Activated naive CD8-positive, alpha-beta T cell treated with anti-CD3 and anti-CD28 coated beads, Interleukin-2, amount 10 ng/mL, durations not matched to agents 7 days and 5 days (primary cell): Measurements from ENCODE around the gene CBLN1. TPM values are rescaled to one million over a fixed set of nuclear protein-coding genes. Genes with fewer than 3 reads are reported as not detected.
"Not testable (repeated sequence)": the region's sequence is repeated elsewhere in the genome, so short reads cannot be mapped to it uniquely, and the experiment has no call there.

Experiments
- ATAC-seq: fragments of 150-1000 bp; cut with Tn5 transposase; one replicate; pipeline ENCODE4 v1.10.0; 2021; ENCODE audit warnings: low read depth, moderate library complexity
- POLR2A ChIA-PET: fragments of 350-600 bp; sonication (Branson Sonifier 250); formaldehyde crosslinking; loops from one replicate; lab custom pipeline; 2021; ENCODE audit warnings: antibody characterized with exemption; lab: Charles Lee
- DNase-seq: peaks from one replicate; pipeline ENCODE4 v3.0.0; 2021
- H3K27ac Mint-ChIP-seq: one replicate; pipeline ENCODE4 v1.8.0; 2022; ENCODE audit warnings: mild to moderate bottlenecking, mixed read lengths
- H3K27me3 Mint-ChIP-seq: one replicate; pipeline ENCODE4 v1.8.0; 2022; ENCODE audit warnings: mild to moderate bottlenecking, moderate library complexity, mixed read lengths
- H3K36me3 Mint-ChIP-seq: one replicate; pipeline ENCODE4 v1.8.0; 2021; ENCODE audit warnings: mild to moderate bottlenecking, mixed read lengths
- H3K4me1 Mint-ChIP-seq: one replicate; pipeline ENCODE4 v1.8.0; 2021; ENCODE audit warnings: mixed read lengths
- H3K4me3 Mint-ChIP-seq: one replicate; pipeline ENCODE4 v1.8.0; 2022; ENCODE audit warnings: mild to moderate bottlenecking, moderate library complexity, mixed read lengths
- H3K9me3 Mint-ChIP-seq: one replicate; pipeline ENCODE4 v1.8.0; 2021; ENCODE audit warnings: mixed read lengths
- total RNA-seq, 2 experiments: library from RNA; stranded (reverse); gene quantifications; one replicate each; pipeline ENCODE4 v1.2.3, GENCODE V29; 2021

Gene CBLN1
- total RNA-seq, 2 experiments from 2014 or later: not detected

DNA sequence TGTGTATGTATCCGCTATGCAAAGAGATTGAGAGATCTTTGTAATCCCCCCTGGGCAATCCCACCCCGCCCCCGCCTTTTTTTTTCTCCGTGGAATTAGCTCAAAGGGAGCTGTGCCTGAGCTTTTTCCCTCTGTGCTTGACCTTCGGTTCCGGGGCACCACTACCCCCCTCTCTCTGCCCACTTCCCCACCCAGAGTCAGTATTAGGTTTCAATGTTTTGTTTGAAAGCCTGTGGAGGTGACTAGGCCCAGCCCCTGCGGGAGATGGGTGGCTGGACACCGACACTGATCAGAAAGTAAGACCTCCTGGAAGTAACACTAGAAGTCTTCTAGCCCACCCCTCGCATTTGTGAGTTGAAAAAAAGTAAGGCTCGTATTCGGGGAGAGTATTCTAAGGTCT, 7.0 kb downstream of the CBLN1 start:
- DNase-seq (no peak), ATAC-seq (no peak)
- peaks cover 57% of the 10 kb centered on the region for H3K27me3 Mint-ChIP-seq
- no peaks in the 10 kb centered on the region for H3K4me1 Mint-ChIP-seq
- H3K4me3 Mint-ChIP-seq: no peak overlapping the region
- no peaks in the 10 kb centered on the region for H3K36me3 Mint-ChIP-seq
- POLR2A ChIA-PET: no interaction called here
- no peaks in the 10 kb centered on the region for H3K9me3 Mint-ChIP-seq
- H3K27ac Mint-ChIP-seq: no peak overlapping the region

DNA sequence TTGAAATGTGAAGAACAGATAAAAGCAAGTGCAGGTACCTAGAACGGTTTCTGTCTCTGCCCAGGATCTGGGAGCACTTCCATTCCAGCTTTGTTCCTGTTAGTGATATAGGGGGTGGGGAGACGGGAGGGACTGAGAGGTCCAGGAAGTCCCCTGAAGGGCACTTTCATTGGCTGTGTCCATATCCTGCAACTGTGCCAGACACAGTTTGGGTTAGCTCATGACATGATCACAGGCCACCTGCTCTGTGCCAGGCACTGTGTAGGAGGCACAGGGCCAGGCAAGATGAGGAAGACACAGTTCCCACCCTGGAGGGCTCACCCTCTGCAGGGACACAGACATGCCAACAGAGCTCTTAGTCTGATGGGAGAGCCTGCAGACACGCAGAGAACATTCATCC, 7.9 kb downstream of the CBLN1 start:
- POLR2A ChIA-PET: no interaction called here
- Mint-ChIP-seq H3K9me3 (no peaks in the 10 kb centered on the region), H3K4me1 (no peaks in the 10 kb centered on the region), H3K27me3 (peaks cover 50% of the 10 kb centered on the region), H3K27ac (no peak overlapping the region), H3K4me3 (no peak overlapping the region), H3K36me3 (no peaks in the 10 kb centered on the region)
- DNase-seq (no peak), ATAC-seq (no peak)

GRCh38 chr16:49271363-49271762, 10.3 kb downstream of the CBLN1 start:
- Mint-ChIP-seq H3K27ac (no peak overlapping the region), H3K27me3 (peaks cover 27% of the 10 kb centered on the region), H3K36me3 (no peaks in the 10 kb centered on the region), H3K4me1 (no peaks in the 10 kb centered on the region), H3K9me3 (no peaks in the 10 kb centered on the region), H3K4me3 (no peak overlapping the region)
- DNase-seq: no peak
- POLR2A ChIA-PET: no interaction called here
- no peak for ATAC-seq

DNA sequence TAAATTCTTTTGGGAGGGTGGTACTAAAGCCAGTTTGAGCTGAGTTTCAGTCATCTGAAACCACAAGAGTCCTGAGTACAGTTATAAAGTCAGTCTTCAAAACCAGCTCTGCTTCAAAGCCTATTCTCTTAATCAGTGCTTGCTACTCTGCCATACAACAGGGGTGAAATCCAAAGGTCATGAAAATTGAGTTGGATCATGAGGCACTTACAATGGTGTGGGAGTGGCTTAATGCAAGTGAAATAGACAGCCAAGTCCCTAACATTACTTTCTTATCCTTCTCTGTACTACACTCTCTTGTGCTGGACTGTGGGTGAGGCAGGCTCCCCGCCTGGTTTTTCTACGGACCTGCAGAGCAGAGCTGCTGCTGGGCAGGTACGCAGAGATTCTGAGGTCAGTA, 12.4 kb downstream of the CBLN1 start:
- H3K9me3 Mint-ChIP-seq: no peaks in the 10 kb centered on the region
- no peak overlapping the region for H3K4me3 Mint-ChIP-seq
- H3K36me3 Mint-ChIP-seq: no peaks in the 10 kb centered on the region
- DNase-seq (no peak), ATAC-seq (no peak)
- no peaks in the 10 kb centered on the region for H3K4me1 Mint-ChIP-seq
- POLR2A ChIA-PET: no interaction called here
- peaks cover 7% of the 10 kb centered on the region for H3K27me3 Mint-ChIP-seq
- no peak overlapping the region for H3K27ac Mint-ChIP-seq

DNA sequence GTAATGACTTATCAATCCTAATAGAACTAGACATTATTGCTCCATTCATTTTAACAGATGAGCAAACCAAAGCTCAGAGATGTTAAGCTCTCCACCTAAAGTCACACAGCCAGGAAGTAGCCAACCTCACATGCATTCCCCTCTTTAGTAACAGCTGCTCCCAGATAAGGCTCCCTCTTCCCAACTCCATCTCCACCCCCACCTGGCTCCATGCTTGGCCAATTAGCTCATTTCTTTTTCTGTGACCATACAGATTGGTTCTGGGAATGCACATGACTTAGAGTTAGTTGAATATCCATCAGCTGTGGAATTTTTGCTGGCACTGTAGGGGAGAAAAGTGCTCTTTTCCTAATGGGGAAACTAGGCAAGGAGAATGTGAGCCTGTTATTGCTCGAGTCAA, 13.0 kb downstream of the CBLN1 start:
- Mint-ChIP-seq H3K4me1 (no peaks in the 10 kb centered on the region), H3K36me3 (no peaks in the 10 kb centered on the region), H3K27ac (no peak overlapping the region), H3K27me3 (peaks cover 4% of the 10 kb centered on the region), H3K9me3 (no peaks in the 10 kb centered on the region), H3K4me3 (no peak overlapping the region)
- ATAC-seq (no peak), DNase-seq (no peak)
- POLR2A ChIA-PET: no interaction called here

- H3K27ac Mint-ChIP-seq: no peak overlapping the region
- no peaks in the 10 kb centered on the region for H3K27me3 Mint-ChIP-seq
- no peaks in the 10 kb centered on the region for H3K4me1 Mint-ChIP-seq
- no peaks in the 10 kb centered on the region for H3K36me3 Mint-ChIP-seq
- DNase-seq (no peak), ATAC-seq (no peak)
- H3K4me3 Mint-ChIP-seq: no peak overlapping the region
- no peaks in the 10 kb centered on the region for H3K9me3 Mint-ChIP-seq
- POLR2A ChIA-PET: no interaction called here
Measured at GRCh38 chr16:49262501-49262900, 19.1 kb downstream of the CBLN1 start.

- POLR2A ChIA-PET: no interaction called here
- no peak for ATAC-seq
- H3K4me1 Mint-ChIP-seq: no peaks in the 10 kb centered on the region
- H3K4me3 Mint-ChIP-seq: no peak overlapping the region
- H3K27me3 Mint-ChIP-seq: no peaks in the 10 kb centered on the region
- no peak overlapping the region for H3K27ac Mint-ChIP-seq
- no peaks in the 10 kb centered on the region for H3K36me3 Mint-ChIP-seq
- no peak for DNase-seq
- H3K9me3 Mint-ChIP-seq: no peaks in the 10 kb centered on the region
Measured at GRCh38 chr16:49261930-49262329, 19.7 kb downstream of the CBLN1 start.

DNA sequence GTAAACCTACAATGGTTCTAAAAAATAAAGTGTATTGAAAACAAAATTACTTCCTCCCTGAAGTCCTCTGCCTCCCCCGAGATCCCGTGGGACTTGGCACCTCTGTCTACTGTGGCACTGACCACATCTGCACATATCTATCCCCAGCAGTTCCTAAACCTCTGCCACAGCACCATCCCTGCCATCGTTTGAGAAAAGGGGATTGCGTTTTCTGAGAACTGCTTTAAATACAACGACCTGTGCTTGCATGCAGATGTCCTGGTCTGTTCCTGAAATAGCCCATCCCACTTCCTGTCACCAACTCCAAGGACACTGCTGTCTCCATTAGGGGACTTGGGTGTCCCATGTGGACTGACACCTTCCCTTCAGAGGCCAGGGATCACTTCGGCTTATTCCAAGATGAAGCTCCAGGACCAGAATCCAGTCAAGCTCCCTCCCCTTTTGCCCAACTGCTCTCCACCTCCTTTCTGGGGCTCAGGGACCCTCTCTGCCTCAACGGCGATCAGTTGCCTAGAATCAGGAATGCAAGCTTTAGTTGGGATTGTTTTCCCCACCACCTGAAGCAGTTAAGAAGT, 20.6 kb downstream of the CBLN1 start:
- ATAC-seq (no peak), DNase-seq (no peak)
- POLR2A ChIA-PET: no interaction called here
- no peaks in the 10 kb centered on the region for H3K9me3 Mint-ChIP-seq
- no peaks in the 10 kb centered on the region for H3K4me1 Mint-ChIP-seq
- H3K27me3 Mint-ChIP-seq: no peaks in the 10 kb centered on the region
- H3K4me3 Mint-ChIP-seq: no peak overlapping the region
- no peak overlapping the region for H3K27ac Mint-ChIP-seq
- no peaks in the 10 kb centered on the region for H3K36me3 Mint-ChIP-seq

DNA sequence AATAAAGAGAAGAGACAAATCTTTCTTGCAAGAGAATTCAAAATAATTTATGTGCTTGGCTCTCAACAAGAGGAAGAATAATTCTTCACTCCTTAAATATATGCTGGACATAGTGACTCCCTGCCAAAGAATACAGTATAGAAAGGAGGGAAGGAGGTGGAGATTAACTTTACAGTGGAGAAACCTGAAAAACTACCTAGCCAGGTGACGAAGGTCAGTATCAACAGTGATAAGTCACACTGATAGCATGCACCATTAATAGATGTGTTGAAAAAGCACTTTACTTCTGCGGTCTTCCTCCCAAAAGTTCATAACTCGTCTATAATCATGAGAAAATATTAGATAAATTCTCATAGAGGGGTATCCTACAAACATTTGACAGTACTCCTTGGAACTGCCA, 21.4 kb downstream of the CBLN1 start:
- POLR2A ChIA-PET: no interaction called here
- Mint-ChIP-seq H3K27ac (no peak overlapping the region), H3K4me1 (no peaks in the 10 kb centered on the region)

GRCh38 chr16:49259330-49259729, 22.3 kb downstream of the CBLN1 start:
- ATAC-seq: no peak
- H3K9me3 Mint-ChIP-seq: no peaks in the 10 kb centered on the region
- H3K4me3 Mint-ChIP-seq: no peak overlapping the region
- DNase-seq: no peak
- H3K4me1 Mint-ChIP-seq: no peaks in the 10 kb centered on the region
- H3K27me3 Mint-ChIP-seq: no peaks in the 10 kb centered on the region
- POLR2A ChIA-PET: no interaction called here
- no peaks in the 10 kb centered on the region for H3K36me3 Mint-ChIP-seq
- H3K27ac Mint-ChIP-seq: no peak overlapping the region

More for the DNA sequence above, 21.4 kb downstream of the CBLN1 start:
- DNase-seq (no peak), ATAC-seq (no peak)
- Mint-ChIP-seq H3K27me3 (no peaks in the 10 kb centered on the region), H3K4me3 (no peak overlapping the region), H3K9me3 (no peaks in the 10 kb centered on the region), H3K36me3 (no peaks in the 10 kb centered on the region)

- H3K27me3 Mint-ChIP-seq: no peaks in the 10 kb centered on the region
- no peak for ATAC-seq
- no peak overlapping the region for H3K27ac Mint-ChIP-seq
- no peak overlapping the region for H3K4me3 Mint-ChIP-seq
- no peaks in the 10 kb centered on the region for H3K4me1 Mint-ChIP-seq
- POLR2A ChIA-PET: no interaction called here
- H3K36me3 Mint-ChIP-seq: no peaks in the 10 kb centered on the region
- DNase-seq: no peak
- H3K9me3 Mint-ChIP-seq: no peaks in the 10 kb centered on the region
Measured at GRCh38 chr16:49250689-49251088, 30.9 kb downstream of the CBLN1 start.

DNA sequence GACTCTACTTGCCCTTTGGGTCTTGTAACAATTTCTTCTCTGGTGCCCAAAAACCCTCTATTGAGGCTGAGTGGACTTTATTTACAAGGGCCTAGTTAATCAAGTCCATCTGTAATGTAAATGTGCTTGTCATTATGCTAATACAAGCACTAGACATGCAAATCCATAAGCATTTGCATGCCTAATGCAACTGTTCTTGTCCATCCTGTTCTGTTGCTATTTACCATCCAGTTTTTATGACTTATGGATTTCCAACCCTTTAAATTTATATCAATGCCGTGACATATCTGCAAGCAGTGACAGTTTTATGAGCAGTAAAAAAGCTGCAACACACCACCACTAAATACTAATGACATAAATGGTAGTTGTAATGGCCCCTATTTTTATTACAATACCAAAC, 33.4 kb downstream of the CBLN1 start:
- no peak overlapping the region for H3K27ac Mint-ChIP-seq
- no peaks in the 10 kb centered on the region for H3K36me3 Mint-ChIP-seq
- H3K27me3 Mint-ChIP-seq: no peaks in the 10 kb centered on the region
- H3K4me3 Mint-ChIP-seq: no peak overlapping the region
- DNase-seq: no peak
- H3K4me1 Mint-ChIP-seq: no peaks in the 10 kb centered on the region
- ATAC-seq: no peak
- H3K9me3 Mint-ChIP-seq: no peaks in the 10 kb centered on the region
- POLR2A ChIA-PET: no interaction called here

DNA sequence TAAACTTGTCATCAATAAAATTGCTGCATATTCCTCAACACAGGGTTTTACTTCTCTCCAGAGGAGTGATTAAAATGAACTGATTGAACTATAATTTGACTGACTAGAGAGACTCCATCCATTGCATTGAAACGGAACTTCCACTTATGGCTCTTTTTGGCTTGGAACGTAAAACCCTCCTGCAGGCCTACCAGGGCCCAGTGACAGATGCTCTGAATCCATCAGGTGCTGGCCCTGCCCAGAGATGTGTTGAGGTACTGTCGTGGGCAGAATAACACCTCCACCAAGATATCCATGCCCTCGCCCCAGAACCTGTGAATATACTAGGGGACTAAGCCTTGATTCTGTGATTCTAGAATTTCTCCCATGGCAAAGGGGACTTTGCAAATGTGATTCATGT, 45.4 kb downstream of the CBLN1 start:
- POLR2A ChIA-PET: no interaction called here
- Mint-ChIP-seq H3K27ac (no peak overlapping the region), H3K4me1 (no peaks in the 10 kb centered on the region), H3K36me3 (no peaks in the 10 kb centered on the region), H3K9me3 (no peaks in the 10 kb centered on the region), H3K4me3 (no peak overlapping the region), H3K27me3 (no peaks in the 10 kb centered on the region)
- no peak for DNase-seq
- ATAC-seq: no peak

DNA sequence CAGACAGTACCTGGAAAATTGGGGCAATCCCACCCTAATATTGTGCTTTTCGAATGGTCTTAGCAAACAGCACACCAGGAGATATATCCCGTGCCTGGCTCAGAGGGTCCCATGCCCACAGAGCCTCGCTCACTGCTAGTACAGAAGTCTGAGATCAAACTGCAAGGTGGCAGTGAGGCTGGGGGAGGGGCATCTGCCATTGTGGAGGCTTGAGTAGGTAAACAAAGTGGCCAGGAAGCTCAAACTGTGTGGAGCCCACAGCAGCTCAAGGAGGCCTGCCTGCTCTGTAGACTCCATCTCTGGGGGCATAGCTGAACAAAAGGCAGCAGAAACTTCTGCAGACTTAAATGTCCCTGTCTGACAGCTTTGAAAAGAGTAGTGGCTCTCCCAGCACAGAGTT, 53.3 kb downstream of the CBLN1 start:
- H3K27me3 Mint-ChIP-seq, H3K36me3 Mint-ChIP-seq, H3K9me3 Mint-ChIP-seq, ATAC-seq, H3K4me1 Mint-ChIP-seq, POLR2A ChIA-PET, H3K4me3 Mint-ChIP-seq, DNase-seq, H3K27ac Mint-ChIP-seq: not testable (repeated sequence)
